ENCODE data around the gene MBL2.

DNA sequence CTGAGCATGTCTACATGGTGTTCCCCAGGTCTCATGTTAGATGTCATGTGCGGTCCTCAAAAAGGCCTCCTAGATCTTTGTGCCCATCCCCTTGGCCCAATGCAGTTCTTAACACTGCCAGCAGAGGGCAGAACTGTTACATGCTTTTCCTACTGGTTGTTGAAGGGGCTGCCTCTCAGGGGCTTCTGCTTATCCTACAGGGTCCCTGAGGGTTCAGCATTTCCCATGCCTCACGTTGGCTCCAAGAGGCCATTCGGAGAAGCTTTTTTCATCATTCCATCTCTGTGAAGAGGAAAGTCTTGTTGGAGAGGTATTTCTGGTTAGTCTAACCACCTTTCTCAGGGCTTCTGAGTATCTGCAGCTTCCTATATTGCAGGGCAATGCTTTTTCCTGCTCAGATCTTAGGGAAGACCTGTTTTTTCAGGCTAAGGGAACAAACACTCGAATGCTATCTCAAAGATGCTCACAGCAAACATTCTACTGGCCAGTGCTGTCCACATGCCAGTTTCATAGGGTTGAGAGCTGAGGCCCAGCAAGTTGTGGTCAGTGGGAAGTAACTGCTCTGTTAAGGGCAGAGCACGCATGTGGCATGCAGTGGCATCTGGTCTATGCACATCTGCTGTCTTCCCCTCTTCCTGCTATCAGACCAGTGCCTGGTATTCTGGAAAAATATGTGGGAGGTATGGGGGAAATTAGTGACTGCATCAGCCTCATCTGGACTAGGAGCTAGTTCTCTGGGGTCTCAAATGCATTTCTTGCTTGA lies 31.5 kb downstream of the MBL2 start:
- TF ChIP-seq EZH2 (IDR thresholded peaks at IDR 0.05; ENCODE audit: borderline replicate concordance, insufficient read depth, low read length, poor library complexity, severe bottlenecking) (no peak), CTCF (IDR thresholded peaks at IDR 0.05; ENCODE audit: poor library complexity, severe bottlenecking) (peak; percentile 30), POLR2AphosphoS5 (IDR thresholded peaks at IDR 0.05) (no peak), RAD21 (conservative IDR thresholded peaks at IDR 0.05) (no peak), REST (IDR thresholded peaks at IDR 0.05; ENCODE audit: borderline replicate concordance) (no peak)

Measured in neural cell (in vitro differentiated cells).